ENCODE results near the gene NYAP2.

The NYAP2 gene

DNA sequence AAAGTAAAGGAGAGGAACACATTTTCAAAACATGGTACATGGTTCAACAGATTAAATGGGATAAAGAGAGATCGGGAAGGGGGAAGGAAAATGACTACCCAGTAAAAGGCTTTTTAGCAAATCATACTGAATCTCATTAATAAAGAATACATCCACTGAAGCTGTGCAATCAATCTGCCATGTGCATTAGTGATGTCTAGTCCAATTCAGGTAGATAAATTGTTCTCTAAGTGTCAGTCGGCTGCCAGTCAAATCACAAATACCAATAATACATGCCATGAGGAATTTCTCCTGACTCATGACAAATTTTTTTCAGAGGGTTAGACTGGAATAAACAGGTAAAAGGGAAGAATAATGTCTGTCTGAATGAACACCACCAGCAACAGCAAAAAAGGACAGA lies 22.6 kb downstream of the NYAP2 start:
- H3K4me3 ChIP-seq (replicated peaks; ENCODE audit: low read depth, low read length): no peak overlapping the region
- TF ChIP-seq, protein P1, sequence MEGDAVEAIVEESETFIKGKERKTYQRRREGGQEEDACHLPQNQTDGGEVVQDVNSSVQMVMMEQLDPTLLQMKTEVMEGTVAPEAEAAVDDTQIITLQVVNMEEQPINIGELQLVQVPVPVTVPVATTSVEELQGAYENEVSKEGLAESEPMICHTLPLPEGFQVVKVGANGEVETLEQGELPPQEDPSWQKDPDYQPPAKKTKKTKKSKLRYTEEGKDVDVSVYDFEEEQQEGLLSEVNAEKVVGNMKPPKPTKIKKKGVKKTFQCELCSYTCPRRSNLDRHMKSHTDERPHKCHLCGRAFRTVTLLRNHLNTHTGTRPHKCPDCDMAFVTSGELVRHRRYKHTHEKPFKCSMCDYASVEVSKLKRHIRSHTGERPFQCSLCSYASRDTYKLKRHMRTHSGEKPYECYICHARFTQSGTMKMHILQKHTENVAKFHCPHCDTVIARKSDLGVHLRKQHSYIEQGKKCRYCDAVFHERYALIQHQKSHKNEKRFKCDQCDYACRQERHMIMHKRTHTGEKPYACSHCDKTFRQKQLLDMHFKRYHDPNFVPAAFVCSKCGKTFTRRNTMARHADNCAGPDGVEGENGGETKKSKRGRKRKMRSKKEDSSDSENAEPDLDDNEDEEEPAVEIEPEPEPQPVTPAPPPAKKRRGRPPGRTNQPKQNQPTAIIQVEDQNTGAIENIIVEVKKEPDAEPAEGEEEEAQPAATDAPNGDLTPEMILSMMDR (IDR thresholded peaks at IDR 0.05; ENCODE audit: low read depth, low read length, missing control alignments): no peak
- no peak for DNase-seq (ENCODE audit: extremely low read depth, low read depth)

DNA sequence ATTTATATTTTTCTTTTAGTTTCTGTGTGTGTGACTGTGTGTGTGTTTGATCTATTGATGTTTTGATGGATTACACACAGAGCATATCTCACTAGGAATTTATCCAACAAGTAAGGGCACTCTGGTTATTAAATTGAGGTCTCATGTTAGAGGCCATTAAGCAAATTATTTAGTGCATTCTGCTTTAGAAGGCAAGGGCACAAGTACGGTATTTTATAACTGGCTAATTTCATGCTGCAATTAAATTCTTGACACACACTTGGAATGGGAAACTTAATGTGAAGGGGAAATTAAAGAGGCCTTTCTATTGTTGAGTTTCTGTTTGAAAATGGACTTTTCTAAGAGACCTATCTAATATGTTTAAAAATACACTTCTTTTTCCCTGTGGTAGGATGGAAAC lies 25.8 kb downstream of the NYAP2 start:
- H3K4me3 ChIP-seq (replicated peaks; ENCODE audit: low read depth, low read length): no peak overlapping the region
- TF ChIP-seq, protein P1 (IDR thresholded peaks at IDR 0.05; ENCODE audit: low read depth, low read length, missing control alignments): no peak
- DNase-seq (ENCODE audit: extremely low read depth, low read depth): no peak

DNA sequence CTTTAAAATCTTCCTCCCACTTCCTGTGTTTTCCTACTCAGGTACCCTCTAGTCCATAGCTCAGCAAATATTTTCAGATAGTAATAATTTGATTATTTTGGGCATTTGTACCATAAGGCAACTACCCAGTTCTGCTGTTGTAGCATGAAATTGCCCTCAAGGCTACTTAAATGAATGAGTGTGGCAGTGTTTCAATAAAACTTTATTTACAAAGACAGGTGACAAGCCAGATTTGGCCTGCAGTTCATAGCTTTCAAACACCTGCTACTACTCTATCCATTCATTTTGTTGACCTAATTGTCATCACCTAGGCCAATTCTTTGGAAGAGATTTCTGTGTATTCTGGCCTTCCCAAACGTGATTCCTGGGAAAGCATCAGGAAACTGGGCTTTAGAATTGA lies 28.9 kb downstream of the NYAP2 start:
- DNase-seq (ENCODE audit: extremely low read depth, low read depth): no peak
- TF ChIP-seq, protein P1 (IDR thresholded peaks at IDR 0.05; ENCODE audit: low read depth, low read length, missing control alignments): no peak
- no peak overlapping the region for H3K4me3 ChIP-seq (replicated peaks; ENCODE audit: low read depth, low read length)

DNA sequence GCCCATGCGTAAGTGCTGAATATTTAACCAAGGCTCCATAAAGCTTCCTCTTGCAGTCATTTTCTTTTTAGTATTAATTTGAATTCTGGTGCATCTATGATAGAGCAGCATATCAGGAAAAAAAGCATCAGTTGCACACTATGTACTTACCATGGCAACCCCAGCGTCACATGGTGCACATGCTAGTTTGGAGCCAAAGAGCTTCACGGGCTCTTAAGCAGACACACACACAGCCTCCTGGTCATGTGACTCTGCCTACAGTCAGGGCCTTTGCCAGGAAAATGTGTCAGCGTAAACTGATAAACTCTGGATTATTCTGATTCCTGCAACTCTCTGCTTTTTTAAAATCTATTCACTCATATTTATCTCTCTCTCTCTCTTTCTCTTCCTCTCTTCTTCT lies 30.2 kb downstream of the NYAP2 start:
- TF ChIP-seq, protein P1 (IDR thresholded peaks at IDR 0.05; ENCODE audit: low read depth, low read length, missing control alignments): no peak
- DNase-seq (ENCODE audit: extremely low read depth, low read depth): peak; percentile 14
- no peak overlapping the region for H3K4me3 ChIP-seq (replicated peaks; ENCODE audit: low read depth, low read length)

DNA sequence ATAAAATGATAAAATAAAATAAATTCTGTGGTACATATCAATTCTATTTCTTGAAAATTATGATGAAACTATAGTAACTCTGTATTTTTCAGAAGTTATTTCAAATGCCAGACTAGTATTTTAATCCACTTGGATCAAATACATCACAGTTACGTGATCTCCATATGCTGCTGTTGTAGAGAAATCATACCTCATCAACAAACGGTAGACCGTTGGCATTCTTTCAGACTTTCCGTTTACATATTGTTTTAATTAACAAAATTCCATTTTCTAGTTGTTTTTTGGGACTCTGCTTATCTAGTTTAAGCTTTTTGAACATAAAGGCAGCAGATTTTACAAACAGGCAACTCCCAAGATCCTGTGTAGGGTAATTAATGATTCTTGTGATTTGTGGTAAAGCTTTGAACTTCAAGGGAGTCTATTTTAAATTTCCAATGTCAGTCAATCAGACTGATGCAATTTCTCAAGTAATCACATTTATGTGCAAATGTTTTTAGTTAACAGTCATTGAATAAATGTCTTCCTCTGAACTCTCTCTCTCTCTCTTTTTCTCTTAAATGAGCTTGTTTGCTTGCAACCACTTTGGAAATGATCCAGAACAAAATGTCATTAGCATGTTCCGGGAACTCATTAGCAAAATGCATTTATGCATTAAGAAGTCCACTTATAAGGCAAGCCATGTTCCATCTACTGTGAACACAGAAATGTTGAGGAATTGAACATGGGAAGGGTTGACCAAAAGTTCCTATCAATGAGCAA lies 31.8 kb downstream of the NYAP2 start:
- TF ChIP-seq, protein P1 (IDR thresholded peaks at IDR 0.05; ENCODE audit: low read depth, low read length, missing control alignments): no peak
- DNase-seq (ENCODE audit: extremely low read depth, low read depth): peak; percentile 2
- H3K4me3 ChIP-seq (replicated peaks; ENCODE audit: low read depth, low read length): no peak overlapping the region

DNA sequence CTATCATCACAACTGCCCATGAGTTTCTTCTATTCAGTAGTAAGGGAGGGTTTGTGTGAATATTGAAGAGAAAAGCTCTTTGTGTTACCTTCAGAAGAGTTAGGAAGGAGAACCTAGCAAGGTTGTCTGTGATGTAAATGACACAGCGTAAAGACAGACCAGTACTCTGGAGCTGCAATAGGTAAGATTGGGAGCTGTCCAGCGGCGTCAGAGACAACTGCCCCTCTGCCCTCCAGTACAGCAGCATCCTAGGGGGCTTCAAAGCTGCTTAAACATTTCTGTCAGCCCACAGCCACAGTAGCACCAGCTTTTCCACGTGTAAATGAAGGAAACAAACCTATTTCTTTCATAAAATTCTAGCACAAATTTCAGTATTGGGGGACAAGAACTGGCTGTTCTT lies 34.5 kb downstream of the NYAP2 start:
- DNase-seq (ENCODE audit: extremely low read depth, low read depth): no peak
- H3K4me3 ChIP-seq (replicated peaks; ENCODE audit: low read depth, low read length): no peak overlapping the region
- TF ChIP-seq, protein P1 (IDR thresholded peaks at IDR 0.05; ENCODE audit: low read depth, low read length, missing control alignments): no peak

DNA sequence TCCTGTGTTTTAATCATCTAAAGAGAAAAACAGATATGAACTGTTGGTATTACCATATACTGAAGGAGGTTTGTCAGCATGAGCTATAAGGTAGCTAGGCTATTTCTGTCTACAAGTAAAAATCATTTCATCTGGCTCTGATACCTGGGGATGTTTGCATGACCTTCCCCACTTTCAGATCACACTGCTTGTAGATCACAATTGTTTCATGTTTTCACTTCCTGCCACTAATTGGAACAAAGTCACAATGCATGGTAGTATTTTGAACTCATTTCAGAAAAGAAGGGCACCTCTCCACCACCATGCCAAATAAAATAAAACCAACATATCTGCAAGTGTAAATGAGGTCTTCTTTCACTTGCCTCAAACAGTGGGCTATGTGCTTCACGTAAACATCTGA lies 37.8 kb downstream of the NYAP2 start:
- TF ChIP-seq, protein P1 (IDR thresholded peaks at IDR 0.05; ENCODE audit: low read depth, low read length, missing control alignments): no peak
- H3K4me3 ChIP-seq (replicated peaks; ENCODE audit: low read depth, low read length): no peak overlapping the region
- DNase-seq (ENCODE audit: extremely low read depth, low read depth): no peak

All from HFF-Myc (cell line).